AG08395 (cell line): ENCODE measurements around the gene ZNF761.
"Not testable (repeated sequence)": the region's sequence is repeated elsewhere in the genome, so short reads cannot be mapped to it uniquely, and the experiment has no call there.

Source experiments
- DNase-seq: peaks from one replicate; pipeline ENCODE4 v3.0.0; 2012; ENCODE audit warnings: mixed read lengths, low spot score

ZNF761 gene

DNA sequence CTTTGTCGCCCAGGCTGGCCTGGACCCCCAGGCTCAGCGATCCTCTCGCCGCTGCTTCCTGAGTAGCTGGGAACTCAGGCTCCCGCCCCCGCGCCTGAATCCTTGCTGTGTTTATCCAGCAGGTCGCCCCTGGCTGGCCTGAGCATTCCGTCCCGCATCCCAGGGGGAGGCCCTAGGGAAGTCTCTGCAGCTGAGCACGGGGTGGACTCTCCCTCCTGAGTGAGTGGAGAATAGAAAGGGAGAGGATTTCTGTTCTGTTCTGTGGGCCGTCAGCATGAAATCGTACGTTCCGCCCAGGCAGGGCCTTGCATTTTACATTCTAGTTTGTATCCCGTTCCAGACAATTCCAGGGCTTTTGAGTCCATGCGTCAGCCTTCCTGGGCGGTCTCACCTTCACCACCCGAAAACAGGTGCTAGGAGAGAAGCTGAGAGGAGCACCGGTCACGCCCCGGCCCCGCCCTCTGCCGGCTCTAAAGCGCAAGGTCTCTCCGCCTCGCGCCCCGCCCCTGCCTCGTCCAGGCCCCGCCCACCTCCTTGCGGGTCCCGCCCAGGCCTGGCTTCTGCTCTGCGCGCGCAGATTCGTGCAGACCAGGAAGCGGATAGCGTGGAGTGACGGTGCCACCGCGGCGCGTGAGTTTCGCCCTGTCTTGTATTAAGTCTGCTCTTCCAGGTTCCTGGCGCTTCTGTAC, at the start of gene ZNF761:
Gene ZNF761 (plus strand): TSS at position 586 of the 689 bp plus-strand sequence. CDS start 15,285 bp downstream, outside the sequence.
- DNase-seq, result peak; percentile 93

DNA sequence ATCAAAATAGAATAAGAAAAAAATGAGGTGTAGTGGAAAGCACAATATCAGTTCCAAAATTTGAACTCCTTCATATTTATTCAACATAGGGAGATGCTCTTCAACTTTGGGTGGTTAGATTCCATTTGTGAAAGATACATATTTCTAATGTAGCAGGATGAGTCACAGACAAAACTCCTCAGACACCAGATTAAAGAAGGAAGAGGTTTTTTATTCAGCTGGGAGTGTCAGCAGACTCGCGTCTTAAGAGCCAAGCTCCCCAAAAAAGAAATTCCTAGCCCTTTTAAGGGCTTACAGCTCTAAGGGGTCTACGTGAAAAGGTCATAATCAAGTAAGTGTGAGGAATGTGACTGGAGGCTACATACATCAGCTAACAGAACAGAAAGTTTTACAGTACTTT, 43.6 kb upstream of the ZNF761 start:
- DNase-seq, result no peak

DNA sequence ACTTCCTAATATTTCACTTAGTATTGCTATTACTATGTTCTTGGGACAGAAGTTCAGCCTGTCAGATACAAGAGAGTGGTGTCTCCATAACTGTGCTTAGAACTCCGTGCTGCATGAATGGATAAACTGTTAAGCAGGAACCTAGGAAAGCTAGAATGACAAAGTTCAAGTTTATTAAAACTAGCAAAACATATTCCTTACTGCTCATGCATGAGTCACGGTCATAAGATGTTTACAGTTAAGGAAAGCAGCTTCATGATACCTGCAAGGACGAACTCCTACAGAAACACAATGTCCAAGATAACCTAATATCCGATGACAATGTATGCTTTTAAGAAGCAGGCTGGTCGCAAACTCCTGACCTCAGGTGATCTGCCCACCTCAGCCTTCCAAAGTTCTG, 42.9 kb upstream of the ZNF761 start:
- no peak for DNase-seq

DNA sequence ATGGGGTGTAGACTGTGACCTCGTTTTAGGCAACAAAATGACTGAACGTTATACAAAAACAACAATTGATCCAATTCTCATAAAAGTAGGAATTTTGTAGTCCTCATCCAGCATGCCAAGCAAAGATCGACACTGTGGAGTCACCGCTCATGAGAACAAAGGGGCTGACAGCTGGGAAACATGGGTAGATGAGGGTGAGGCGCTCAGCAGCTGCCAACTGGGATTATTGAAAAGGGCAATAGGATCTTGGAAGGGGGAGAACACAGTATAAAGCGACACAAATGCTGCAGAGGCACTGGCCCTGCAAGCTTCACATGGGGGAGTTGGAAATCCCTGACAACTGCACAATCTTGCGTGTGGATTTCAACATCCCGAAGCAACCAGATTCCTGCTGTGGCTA, 42.2 kb upstream of the ZNF761 start:
- no peak for DNase-seq

GRCh38 chr19:53389978-53390377, 41.8 kb upstream of the ZNF761 start:
- no peak for DNase-seq

GRCh38 chr19:53394522-53394973, 37.2 kb upstream of the ZNF761 start:
- DNase-seq, result peak; percentile 40

DNA sequence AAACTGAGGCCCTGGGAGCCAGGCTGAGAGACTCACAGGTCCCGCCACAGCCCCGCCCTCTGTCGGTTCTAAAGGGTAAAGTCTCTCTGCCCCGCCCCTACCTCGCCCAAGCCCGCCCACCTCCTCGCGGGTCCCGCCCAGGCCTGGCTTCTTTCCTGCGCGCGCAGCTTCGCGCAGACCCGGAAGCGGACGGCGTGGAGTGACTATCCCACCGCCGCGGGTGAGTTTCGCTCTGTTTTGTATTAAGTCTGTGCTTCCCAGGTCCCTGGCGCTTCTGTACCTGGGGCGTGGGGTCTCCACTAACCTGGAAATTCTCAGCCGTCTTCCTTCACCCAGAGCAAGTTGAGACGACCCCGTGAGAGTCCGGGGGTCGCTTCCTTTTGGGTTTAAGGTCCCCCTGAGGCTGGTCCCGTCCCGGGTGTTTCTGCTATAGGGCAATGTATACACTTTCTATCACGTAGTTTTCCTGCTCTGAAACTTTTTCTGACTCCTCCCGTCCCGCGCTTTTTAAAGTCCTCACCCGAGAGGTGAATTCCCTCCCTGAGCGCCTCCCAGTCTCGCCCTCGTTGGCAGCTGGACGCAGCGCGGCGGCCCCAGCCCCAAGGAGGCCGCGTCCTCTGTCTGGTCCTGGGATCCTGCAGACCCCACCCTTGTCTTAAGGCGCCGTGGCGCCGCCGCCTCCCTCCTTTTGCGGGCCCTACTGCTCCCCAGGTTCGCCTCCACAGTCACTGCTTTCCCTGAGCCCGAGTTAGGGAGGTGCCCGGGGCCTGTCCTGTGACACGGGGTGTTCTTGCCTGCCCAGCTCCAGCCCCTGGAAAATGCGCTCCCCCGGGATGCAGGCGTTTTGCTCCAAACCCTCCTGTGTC, 36.6 kb upstream of the ZNF761 start, which contains the start of gene ZNF765:
Gene ZNF765 (plus strand): TSS at position 176 of the 866 bp plus-strand sequence. CDS start 2,867 bp downstream, outside the sequence.
- DNase-seq, result peak; percentile 95

DNA sequence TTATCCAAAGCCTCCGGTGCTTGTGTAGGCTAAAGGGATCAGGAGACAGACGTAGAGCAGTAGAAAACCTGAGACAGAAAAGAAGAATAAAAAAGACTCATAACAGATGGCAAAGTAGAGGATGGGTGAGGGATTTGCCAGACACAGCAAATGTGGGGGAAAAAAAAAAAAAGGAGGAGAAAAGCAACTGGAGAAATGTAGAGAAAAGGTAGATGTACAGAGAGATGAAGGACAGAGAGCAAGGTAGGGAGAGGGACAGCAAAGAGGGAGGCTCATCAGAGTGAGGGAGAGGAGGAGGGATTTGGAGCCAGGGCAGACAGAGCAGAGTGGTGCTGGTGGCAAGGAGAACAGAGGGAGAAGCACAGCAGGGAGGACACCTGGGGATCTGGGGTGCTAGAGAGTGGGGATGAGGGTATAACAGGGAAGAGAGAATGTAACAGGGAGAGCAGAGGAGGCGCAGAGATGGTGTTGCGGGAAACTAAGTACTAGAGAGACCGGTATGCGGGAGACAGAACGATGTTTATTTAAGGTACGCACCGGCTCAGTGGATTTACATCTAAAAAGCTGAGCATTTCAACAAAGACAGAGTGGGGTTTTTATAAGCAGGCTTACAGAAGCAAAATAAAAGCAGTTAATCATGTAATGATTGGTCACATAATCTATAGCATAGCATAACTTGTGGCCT, 35.8 kb upstream of the ZNF761 start:
- not testable (repeated sequence) for DNase-seq

- no peak for DNase-seq
Observed at GRCh38 chr19:53396525-53396868, 35.3 kb upstream of the ZNF761 start.

GRCh38 chr19:53397918-53398317, 33.9 kb upstream of the ZNF761 start:
- not testable (repeated sequence) for DNase-seq

DNA sequence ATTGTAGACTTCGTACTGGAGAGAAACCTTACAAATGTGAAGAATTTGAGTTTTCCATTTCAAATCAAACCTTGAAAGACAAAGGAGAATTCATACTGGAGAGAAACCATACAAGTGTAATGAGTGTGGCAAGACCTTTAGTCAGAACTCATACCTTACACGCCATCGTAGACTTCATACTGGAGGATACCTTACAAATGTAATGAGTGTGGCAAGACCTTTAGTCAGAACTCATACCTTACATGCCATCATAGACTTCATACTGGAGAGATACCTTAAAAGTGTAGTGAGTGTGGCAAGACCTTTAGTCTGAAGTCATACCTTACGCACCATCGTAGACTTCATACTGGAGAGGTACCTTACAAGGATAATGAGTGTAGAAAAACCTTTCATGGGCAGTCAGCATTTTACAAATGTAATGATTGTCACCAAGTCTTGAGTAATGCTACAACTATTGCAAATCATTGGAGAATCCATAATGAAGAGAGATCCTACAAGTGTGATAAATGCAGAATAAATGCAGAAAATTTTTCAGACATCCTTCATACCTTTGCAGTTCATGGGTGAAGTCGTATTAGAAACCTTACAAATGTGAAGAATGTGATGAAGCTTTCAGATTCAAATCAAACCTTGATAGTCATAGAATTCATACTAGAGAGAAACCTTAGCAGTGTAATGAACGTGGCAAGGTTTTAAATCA, 22.1 kb upstream of the ZNF761 start:
- no peak for DNase-seq

DNA sequence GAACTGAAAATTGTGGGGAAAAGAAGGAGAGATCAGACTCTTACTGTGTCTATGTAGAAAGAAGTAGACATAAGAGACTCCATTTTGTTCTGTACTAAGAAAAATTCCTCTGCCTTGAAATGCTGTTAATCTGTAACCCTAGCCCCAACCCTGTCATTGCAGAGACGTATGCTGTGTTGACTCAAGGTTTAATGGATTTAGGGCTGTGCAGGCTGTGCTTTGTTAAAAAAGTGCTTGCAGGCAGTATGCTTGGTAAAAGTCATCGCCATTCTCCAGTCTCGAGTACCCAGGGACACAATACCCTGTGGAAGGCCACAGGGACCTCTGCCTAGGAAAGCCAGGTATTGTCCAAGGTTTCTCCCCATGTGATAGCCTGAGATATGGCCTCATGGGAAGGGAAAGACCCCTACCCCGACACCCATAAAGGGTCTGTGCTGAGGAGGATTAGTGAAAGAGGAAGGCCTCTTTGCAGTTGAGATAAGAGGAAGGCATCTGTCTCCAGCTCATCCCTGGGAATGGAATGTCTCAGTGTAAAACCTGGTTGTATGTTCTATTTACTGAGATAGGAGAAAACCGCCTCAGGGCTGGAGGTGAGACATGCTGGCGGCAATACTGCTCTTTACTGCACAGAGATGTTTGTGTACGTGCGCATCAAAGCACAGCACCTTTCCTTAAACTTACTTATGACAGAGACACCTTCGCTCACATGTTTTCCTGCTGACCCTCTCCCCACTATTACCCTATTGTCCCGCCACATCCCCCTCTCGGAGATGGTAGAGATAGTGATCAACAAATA, 11.1 kb upstream of the ZNF761 start:
- not testable (repeated sequence) for DNase-seq

DNA sequence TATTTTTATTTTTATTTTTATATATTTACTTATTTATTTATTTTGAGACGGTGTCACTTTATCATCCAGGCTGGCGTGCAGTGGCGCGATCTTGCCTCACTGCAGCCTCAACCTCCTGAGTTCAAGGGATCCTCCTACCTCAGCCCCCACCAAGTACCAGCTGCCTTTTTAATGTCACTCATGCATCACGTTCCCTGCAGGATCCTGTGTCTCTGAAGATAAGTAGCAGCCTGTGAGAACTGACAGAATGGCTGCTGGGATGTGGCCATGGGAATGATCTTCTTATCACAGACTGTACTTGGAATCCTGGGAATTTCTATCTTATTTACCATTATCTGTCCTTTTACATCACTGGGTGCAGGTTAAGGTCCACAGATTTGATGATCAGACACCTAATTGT, 9.2 kb upstream of the ZNF761 start:
- no peak for DNase-seq

GRCh38 chr19:53423074-53423473, 8.7 kb upstream of the ZNF761 start:
- DNase-seq, result not testable (repeated sequence)

DNA sequence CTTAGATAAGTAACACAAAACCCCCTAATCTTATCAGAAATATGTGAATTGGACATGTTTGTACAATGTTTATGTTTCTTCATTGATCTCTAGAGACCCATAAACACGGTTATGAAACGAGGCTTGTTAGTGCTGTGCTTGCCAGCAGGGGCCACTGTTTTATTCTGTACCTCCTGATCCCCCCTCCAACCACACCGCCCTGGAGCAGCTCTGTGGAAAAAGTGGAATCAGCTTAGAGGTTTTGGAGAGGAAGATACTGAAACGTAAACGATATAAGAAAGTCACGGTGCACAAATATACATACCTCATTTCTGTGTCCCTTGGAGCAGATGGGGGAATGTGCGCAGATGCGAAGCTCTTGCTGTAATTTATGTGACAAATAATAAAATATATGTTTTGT, 8.1 kb upstream of the ZNF761 start:
- DNase-seq, result peak; percentile 2

DNA sequence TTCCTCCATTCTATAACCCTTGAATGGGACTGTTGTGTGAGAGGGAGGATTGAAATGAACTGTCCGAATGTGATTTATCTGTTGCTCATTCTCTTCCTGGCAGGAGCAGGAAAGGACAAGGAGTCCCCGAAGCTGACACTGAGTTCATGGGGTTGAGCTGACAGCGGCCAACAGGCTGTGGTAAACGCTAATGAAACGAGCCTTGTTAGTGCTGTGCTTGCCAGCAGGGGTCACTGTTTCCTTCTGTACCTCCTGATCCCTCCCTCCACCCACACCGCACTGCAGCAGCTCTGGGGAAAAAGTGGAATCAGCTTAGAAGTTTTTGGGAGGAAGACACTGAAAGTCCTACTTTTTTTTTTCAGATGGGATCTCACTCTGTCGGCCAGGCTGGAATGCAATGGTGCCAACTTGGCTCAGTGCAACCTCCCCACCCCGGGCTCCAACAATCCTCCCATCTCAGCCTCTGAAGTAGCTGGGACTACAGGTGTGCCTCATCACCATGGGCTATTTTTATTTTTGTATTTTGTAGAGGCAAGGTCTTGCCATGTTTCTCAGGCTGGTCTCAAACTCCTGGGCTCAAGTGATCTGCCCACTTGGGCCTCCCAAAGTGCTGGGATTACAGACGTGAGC, 6.7 kb upstream of the ZNF761 start:
- peak; percentile 77 for DNase-seq

GRCh38 chr19:53432088-53432661, 391 bp downstream of the ZNF761 start:
- DNase-seq, result peak; percentile 4

GRCh38 chr19:53443809-53444208, 12.0 kb downstream of the ZNF761 start:
- not testable (repeated sequence) for DNase-seq

- DNase-seq, result not testable (repeated sequence)
Observed at GRCh38 chr19:53447196-53447595, 15.4 kb downstream of the ZNF761 start.

DNA sequence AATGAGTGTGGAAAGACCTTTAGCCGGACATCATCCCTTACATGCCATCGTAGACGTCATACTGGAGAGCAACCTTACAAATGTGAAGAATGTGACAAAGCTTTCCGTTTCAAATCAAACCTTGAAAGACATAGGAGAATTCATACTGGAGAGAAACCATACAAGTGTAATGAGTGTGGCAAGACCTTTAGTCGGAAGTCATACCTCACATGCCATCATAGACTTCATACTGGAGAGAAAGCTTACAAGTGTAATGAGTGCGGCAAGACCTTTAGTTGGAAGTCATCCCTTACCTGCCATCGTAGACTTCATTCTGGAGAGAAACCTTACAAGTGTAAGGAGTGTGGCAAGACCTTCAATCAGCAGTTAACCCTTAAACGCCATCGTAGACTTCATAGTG, 24.0 kb downstream of the ZNF761 start:
- DNase-seq, result no peak
